Measurements from ENCODE around the gene DNAAF2.

DNAAF2 gene

GRCh38 chr14:49582113-49582977 lies 52.7 kb downstream of the DNAAF2 start:
- DNase-seq, result no peak

GRCh38 chr14:49581209-49582112 lies 53.6 kb downstream of the DNAAF2 start:
- no peak for DNase-seq

GRCh38 chr14:49579841-49580240 lies 55.2 kb downstream of the DNAAF2 start:
- no peak for DNase-seq

- no peak for DNase-seq
Observed at GRCh38 chr14:49578141-49578540, 56.9 kb downstream of the DNAAF2 start.
